ENCODE measurements around the gene IKZF2.

IKZF2 gene

DNA sequence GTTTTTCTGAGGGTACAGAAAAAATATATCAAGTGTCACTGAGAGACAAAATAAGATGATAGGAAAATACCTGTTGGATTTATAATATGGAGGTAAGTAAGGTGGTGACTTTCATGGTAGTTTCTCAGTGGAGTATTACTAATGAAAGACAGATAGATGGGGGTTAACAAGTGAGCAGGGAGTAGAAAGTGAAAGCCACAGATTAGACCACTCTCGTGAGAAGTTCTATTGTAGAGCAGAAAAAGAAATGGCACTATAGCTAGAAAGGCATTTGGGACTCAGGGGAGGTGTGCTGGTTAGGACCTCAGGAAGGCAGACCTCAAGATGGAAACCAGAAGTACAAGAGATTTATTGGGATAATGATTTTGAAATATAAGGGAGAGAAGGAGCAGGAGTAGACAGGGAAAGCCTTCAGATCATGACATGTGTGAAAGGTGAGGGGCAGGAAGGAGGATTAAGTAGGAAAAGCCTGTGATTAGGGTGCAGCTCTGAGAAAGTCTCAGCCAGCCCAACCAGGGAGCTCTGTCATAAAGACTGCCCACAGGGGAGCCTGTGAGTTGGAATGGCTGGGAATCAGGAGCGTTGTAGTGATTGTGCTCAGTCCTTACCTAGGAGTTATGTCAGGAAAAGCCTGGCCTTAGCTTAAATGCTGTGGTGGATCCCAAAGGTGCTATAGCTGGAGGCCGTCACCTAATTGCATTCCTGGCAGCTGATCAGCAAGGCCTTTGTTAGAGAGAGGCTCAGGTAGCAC, 198.1 kb downstream of the IKZF2 start:
- no peak for DNase-seq

- DNase-seq = no peak
Observed at GRCh38 chr2:212949786-212950185, 201.6 kb downstream of the IKZF2 start.

All from NCI-H524 (cell line).